CD4-positive, alpha-beta memory T cell (primary cell): ENCODE measurements around the gene ZER1. TPM values are rescaled to one million over a fixed set of nuclear protein-coding genes. Genes with fewer than 3 reads are reported as not detected.

Experiments used
- CTCF ChIA-PET: fragments of 350-600 bp; sonication (Branson Sonifier 250); formaldehyde crosslinking; loops from one replicate; lab custom pipeline; 2021; ENCODE audit warnings: inconsistent platforms; ENCODE audit not compliant: partially characterized antibody; lab: Charles Lee
- POLR2A ChIA-PET: fragments of 350-600 bp; sonication (Branson Sonifier 250); formaldehyde crosslinking; loops from one replicate; lab custom pipeline; 2021; ENCODE audit not compliant: partially characterized antibody; lab: Charles Lee
- DNase-seq, 5 donors: peaks; one replicate each; pipeline versions ENCODE4 v3.0.0 to v3.0.0-alpha.2; 2020 to 2022; ENCODE audit warnings: mixed read lengths in 1 of 5
- H3K27ac ChIP-seq: one replicate; pipeline ENCODE4 v1.7.0; 2013; ENCODE audit warnings: low read depth, low read length
- H3K27me3 ChIP-seq: 2 replicates; pipeline ENCODE4 v1.7.0; 2013; ENCODE audit warnings: mild to moderate bottlenecking, low read length, moderate library complexity; ENCODE audit not compliant: insufficient read depth
- H3K36me3 ChIP-seq: 2 replicates; pipeline ENCODE4 v1.7.0; 2013; ENCODE audit warnings: mild to moderate bottlenecking, low read length, moderate library complexity; ENCODE audit not compliant: insufficient read depth
- H3K4me1 ChIP-seq: 2 replicates; pipeline ENCODE4 v1.7.0; 2013; ENCODE audit warnings: mild to moderate bottlenecking, low read length, moderate library complexity; ENCODE audit not compliant: insufficient read depth
- H3K4me3 ChIP-seq, 2 donors: one replicate each; pipeline ENCODE4 v1.7.0; 2013; ENCODE audit warnings: low read length in 2 of 2, mild to moderate bottlenecking in 1 of 2
- H3K9me3 ChIP-seq, 2 donors: one replicate each; pipeline ENCODE4 v1.7.0; 2013; ENCODE audit warnings: low read length in 2 of 2, control low read depth in 1 of 2; ENCODE audit not compliant: control insufficient read depth in 1 of 2
- H3K27ac Mint-ChIP-seq, 7 donors: one replicate each; pipeline ENCODE4 v1.8.0; 2020 to 2021; ENCODE audit warnings: mixed read lengths in 7 of 7, mild to moderate bottlenecking in 6 of 7, inconsistent platforms in 3 of 7, moderate library complexity in 3 of 7
- H3K27me3 Mint-ChIP-seq, 2 donors: one replicate each; pipeline ENCODE4 v1.8.0; 2020 to 2021; ENCODE audit warnings: mixed read lengths in 2 of 2
- H3K36me3 Mint-ChIP-seq, 2 donors: one replicate each; pipeline ENCODE4 v1.8.0; 2020 to 2021; ENCODE audit warnings: mixed read lengths in 2 of 2, inconsistent platforms in 1 of 2, mild to moderate bottlenecking in 1 of 2
- H3K4me1 Mint-ChIP-seq, 4 donors: one replicate each; pipeline ENCODE4 v1.8.0; 2020 to 2021; ENCODE audit warnings: mixed read lengths in 4 of 4, mild to moderate bottlenecking in 1 of 4
- H3K4me3 Mint-ChIP-seq, 8 donors: one replicate each; pipeline ENCODE4 v1.8.0; 2020 to 2021; ENCODE audit warnings: mixed read lengths in 8 of 8, mild to moderate bottlenecking in 7 of 8, moderate library complexity in 6 of 8, inconsistent platforms in 3 of 8
- H3K9me3 Mint-ChIP-seq, 8 donors: one replicate each; pipeline ENCODE4 v1.8.0; 2020 to 2021; ENCODE audit warnings: mixed read lengths in 8 of 8, mild to moderate bottlenecking in 5 of 8, inconsistent platforms in 3 of 8, moderate library complexity in 1 of 8
- intact Hi-C: fragments of 100-400 bp; cut with micrococcal nuclease; formaldehyde crosslinking; loops from one replicate; pipeline ENCODE4 v1.15.1; 2023
- polyA plus RNA-seq, 2 donors: library from polyadenylated mRNA; unstranded; fragments of 300-500 nt; fragmentation: Illumina TruSeq; gene quantifications; one replicate each; pipeline ENCODE4 v1.2.3, GENCODE V29; 2021
- total RNA-seq, 2 experiments: library from RNA; stranded (reverse); gene quantifications; one replicate each; pipeline ENCODE4 v1.2.3, GENCODE V29; 2021

ZER1 gene
- total and polyA plus RNA-seq, 4 experiments from 2014 or later = 35.6 to 44.2 (median 39.5) TPM

- Histone ChIP-seq H3K27me3 (no peaks in the 10 kb centered on the region), H3K36me3 (no peaks in the 10 kb centered on the region), H3K9me3 (no peaks in the 10 kb centered on the region), H3K4me3 (no peak overlapping the region), H3K4me1 (no peaks in the 10 kb centered on the region), H3K27ac (no peak overlapping the region)
- no peaks in the 10 kb centered on the region for H3K9me3 Mint-ChIP-seq
- H3K27ac Mint-ChIP-seq = no peak overlapping the region
- H3K4me3 Mint-ChIP-seq = no peak overlapping the region
- H3K36me3 Mint-ChIP-seq = no peaks in the 10 kb centered on the region
- POLR2A ChIA-PET = interaction anchor here (1.5 kb wide), 1 partner anchor 8 kb away, joined by 5 read pairs; no protein-coding TSS in a partner anchor
- no peak for DNase-seq
- no peaks in the 10 kb centered on the region for H3K27me3 Mint-ChIP-seq
- intact Hi-C loops = no loop called here
- no peaks in the 10 kb centered on the region for H3K4me1 Mint-ChIP-seq
- CTCF ChIA-PET = interaction anchor here (1.8 kb wide), 1 partner anchor 12 kb away, joined by 5 read pairs; the partner anchor contains the start of gene PKN3
These were observed 57.7 kb downstream of the ZER1 start for GRCh38 chr9:128713941-128714573.

- H3K27ac Mint-ChIP-seq = no peak overlapping the region
- no peaks in the 10 kb centered on the region for H3K27me3 Mint-ChIP-seq
- ChIA-PET CTCF (no interaction called here), POLR2A (no interaction called here)
- intact Hi-C loops = no loop called here
- H3K4me3 ChIP-seq = no peak overlapping the region
- H3K27me3 ChIP-seq = no peaks in the 10 kb centered on the region
- H3K4me3 Mint-ChIP-seq = no peak overlapping the region
- no peaks in the 10 kb centered on the region for H3K4me1 Mint-ChIP-seq
- H3K27ac ChIP-seq = no peak overlapping the region
- no peaks in the 10 kb centered on the region for H3K36me3 ChIP-seq
- no peaks in the 10 kb centered on the region for H3K9me3 Mint-ChIP-seq
- no peaks in the 10 kb centered on the region for H3K4me1 ChIP-seq
- no peak for DNase-seq
- no peaks in the 10 kb centered on the region for H3K9me3 ChIP-seq
- no peaks in the 10 kb centered on the region for H3K36me3 Mint-ChIP-seq
These were observed 58.3 kb downstream of the ZER1 start for GRCh38 chr9:128713411-128713780.

DNA sequence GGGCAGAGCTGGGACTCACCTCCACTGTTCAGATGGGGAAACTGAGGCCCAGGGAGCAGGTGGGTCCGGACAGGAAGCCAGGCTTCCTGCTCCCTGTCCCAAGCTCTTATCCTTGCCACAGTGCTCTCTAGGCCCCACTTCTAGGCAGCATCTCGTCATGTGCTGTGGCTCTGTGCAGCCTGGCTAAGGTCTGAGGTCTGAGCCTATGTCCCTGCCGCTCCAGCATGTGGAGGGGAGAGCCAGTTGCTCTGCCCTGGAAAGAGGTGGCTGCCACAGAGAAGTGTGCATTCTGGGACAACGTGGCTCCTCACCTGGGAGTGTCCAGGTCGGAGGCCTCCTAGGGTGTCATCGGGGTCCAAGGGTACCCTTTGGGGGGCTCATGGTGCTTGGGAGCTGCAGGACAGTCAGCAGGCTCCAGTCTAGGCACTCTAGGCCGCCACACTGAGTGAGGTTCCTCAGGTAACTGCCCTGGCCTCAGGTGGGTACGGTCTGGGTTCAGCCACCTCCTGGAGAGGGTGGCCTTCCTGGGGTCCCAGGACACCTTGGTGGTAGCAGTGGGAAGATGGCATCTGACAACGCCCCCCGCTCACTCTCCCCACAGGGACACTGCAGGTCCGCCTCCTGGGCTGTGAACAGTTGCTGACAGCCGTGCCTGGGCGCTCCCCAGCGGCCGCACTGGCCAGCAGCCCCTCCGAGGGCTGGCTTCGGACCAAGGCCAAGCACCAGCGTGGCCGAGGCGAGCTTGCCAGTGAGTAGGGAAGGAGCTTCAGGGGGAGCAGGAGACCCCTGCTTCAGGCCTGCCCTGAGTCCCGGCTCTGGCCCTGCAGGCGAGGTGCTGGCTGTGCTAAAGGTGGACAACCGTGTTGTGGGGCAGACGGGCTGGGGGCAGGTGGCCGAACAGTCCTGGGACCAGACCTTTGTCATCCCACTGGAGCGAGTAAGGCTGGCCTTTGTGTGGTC, 59.0 kb downstream of the ZER1 start:
- H3K27me3 ChIP-seq = no peaks in the 10 kb centered on the region
- ChIA-PET CTCF (interaction anchor here (0.7 kb wide), 1 partner anchor 12 kb away, joined by 3 read pairs; no protein-coding TSS in a partner anchor), POLR2A (interaction anchor here (1.1 kb wide), 1 partner anchor 11 kb away, joined by 3 read pairs; the partner anchor contains the start of gene ZDHHC12)
- no peaks in the 10 kb centered on the region for H3K9me3 Mint-ChIP-seq
- H3K27ac Mint-ChIP-seq = peak overlapping the region in 1 of 7 donors; percentile 15
- DNase-seq = no peak
- H3K4me1 ChIP-seq = no peaks in the 10 kb centered on the region
- intact Hi-C loops = no loop called here
- H3K4me1 Mint-ChIP-seq = no peaks in the 10 kb centered on the region
- no peak overlapping the region for H3K4me3 ChIP-seq
- H3K27me3 Mint-ChIP-seq = no peaks in the 10 kb centered on the region
- H3K36me3 ChIP-seq = no peaks in the 10 kb centered on the region
- no peak overlapping the region for H3K4me3 Mint-ChIP-seq
- no peaks in the 10 kb centered on the region for H3K36me3 Mint-ChIP-seq
- no peak overlapping the region for H3K27ac ChIP-seq
- no peaks in the 10 kb centered on the region for H3K9me3 ChIP-seq

DNA sequence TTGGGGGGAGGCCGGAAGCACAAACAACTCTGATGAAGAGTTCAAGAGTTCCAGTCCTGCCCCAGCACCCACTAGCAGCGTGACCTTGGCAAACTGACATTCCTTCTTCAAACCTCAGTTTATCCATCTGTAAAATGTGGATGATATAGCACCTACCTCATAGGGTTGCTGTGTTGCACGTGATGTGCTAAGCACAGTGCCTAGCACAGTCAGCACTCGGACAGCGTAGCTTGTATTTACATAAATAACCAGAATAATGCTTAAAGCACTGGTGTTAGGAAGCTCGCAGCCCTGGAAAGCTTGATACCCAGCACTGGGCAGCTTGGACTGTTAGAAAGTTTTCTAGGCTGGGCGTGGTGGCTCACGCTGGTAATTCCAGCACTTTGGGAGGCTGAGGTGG, 64.3 kb downstream of the ZER1 start:
- no peak overlapping the region for H3K27ac Mint-ChIP-seq
- H3K27me3 Mint-ChIP-seq = no peaks in the 10 kb centered on the region
- H3K36me3 ChIP-seq = no peaks in the 10 kb centered on the region
- H3K4me1 Mint-ChIP-seq = peaks cover 0 to 6% (median 4%) of the 10 kb centered on the region in 4 donors
- H3K4me3 ChIP-seq = no peak overlapping the region
- ChIA-PET CTCF (interaction anchor here (1.3 kb wide), 1 partner anchor 17 kb away, joined by 4 read pairs; the partner anchor contains the start of gene ZDHHC12), POLR2A (no interaction called here)
- no peaks in the 10 kb centered on the region for H3K36me3 Mint-ChIP-seq
- no peaks in the 10 kb centered on the region for H3K4me1 ChIP-seq
- peak overlapping the region in 1 of 8 donors; percentile 27 for H3K4me3 Mint-ChIP-seq
- no peak for DNase-seq
- H3K27ac ChIP-seq = no peak overlapping the region
- peaks cover 0 to 2% (median 0%) of the 10 kb centered on the region in 8 donors for H3K9me3 Mint-ChIP-seq
- H3K27me3 ChIP-seq = no peaks in the 10 kb centered on the region
- intact Hi-C loops = no loop called here
- H3K9me3 ChIP-seq = no peaks in the 10 kb centered on the region

DNA sequence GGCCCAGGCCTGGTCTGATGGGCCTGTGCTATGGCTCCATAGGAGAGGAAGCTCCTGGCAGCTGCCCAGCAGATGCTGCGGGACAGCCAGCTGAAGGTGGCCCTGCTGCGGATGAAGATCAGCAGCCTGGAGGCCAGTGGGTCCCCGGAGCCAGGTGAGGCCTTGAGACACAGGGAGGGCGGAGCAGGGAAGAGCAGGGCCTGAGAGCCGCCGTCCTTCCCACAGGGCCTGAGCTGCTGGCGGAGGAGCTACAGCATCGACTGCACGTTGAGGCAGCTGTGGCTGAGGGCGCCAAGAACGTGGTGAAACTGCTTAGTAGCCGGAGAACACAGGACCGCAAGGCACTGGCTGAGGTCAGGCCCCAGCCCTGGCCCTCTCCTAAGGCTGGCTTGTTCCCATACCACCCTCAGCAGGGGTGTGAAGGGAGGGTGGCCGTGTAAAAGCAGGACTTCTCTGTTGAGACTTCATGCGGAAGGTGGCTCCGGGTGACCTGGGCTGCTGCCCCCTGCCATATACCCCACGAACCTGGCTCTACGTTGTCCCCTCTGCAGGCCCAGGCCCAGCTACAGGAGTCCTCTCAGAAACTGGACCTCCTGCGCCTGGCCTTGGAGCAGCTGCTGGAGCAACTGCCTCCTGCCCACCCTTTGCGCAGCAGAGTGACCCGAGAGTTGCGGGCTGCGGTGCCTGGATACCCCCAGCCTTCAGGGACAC, 64.9 kb downstream of the ZER1 start:
- H3K27me3 Mint-ChIP-seq = no peaks in the 10 kb centered on the region
- H3K4me1 ChIP-seq = peaks cover 5% of the 10 kb centered on the region
- peaks cover 0 to 2% (median 0%) of the 10 kb centered on the region in 8 donors for H3K9me3 Mint-ChIP-seq
- H3K4me3 Mint-ChIP-seq = no peak overlapping the region
- peak overlapping the region in 1 of 7 donors; percentile 4 for H3K27ac Mint-ChIP-seq
- no peaks in the 10 kb centered on the region for H3K27me3 ChIP-seq
- no peaks in the 10 kb centered on the region for H3K36me3 ChIP-seq
- ChIA-PET POLR2A (interaction anchor here (1.7 to 2.1 kb wide), 2 partner anchors 8 to 16 kb away, joined by 5 read pairs; no protein-coding TSS in a partner anchor), CTCF (no interaction called here)
- H3K9me3 ChIP-seq = no peaks in the 10 kb centered on the region
- intact Hi-C loops = no loop called here
- DNase-seq = no peak
- no peak overlapping the region for H3K4me3 ChIP-seq
- peaks cover 2 to 11% (median 7%) of the 10 kb centered on the region in 4 donors for H3K4me1 Mint-ChIP-seq
- no peaks in the 10 kb centered on the region for H3K36me3 Mint-ChIP-seq
- H3K27ac ChIP-seq = no peak overlapping the region

GRCh38 chr9:128706045-128706444, 65.7 kb downstream of the ZER1 start:
- no peaks in the 10 kb centered on the region for H3K36me3 Mint-ChIP-seq
- DNase-seq = no peak
- H3K9me3 Mint-ChIP-seq = peaks cover 0 to 2% (median 0%) of the 10 kb centered on the region in 8 donors
- peaks cover 2 to 18% (median 11%) of the 10 kb centered on the region in 4 donors for H3K4me1 Mint-ChIP-seq
- CTCF ChIA-PET = no interaction called here
- H3K27me3 Mint-ChIP-seq = no peaks in the 10 kb centered on the region
- H3K27ac ChIP-seq = no peak overlapping the region
- peak overlapping the region in 3 of 7 donors; percentile 18 to 55 (median 19) for H3K27ac Mint-ChIP-seq
- H3K27me3 ChIP-seq = no peaks in the 10 kb centered on the region
- POLR2A ChIA-PET = interaction anchor here (1.7 to 2.1 kb wide), 2 partner anchors 9 to 15 kb away, joined by 5 read pairs; no protein-coding TSS in a partner anchor
- H3K9me3 ChIP-seq = no peaks in the 10 kb centered on the region
- intact Hi-C loops = no loop called here
- H3K4me3 Mint-ChIP-seq = no peak overlapping the region
- peaks cover 10% of the 10 kb centered on the region for H3K4me1 ChIP-seq
- H3K36me3 ChIP-seq = no peaks in the 10 kb centered on the region
- no peak overlapping the region for H3K4me3 ChIP-seq
